NCI-H748 (cell line): ENCODE measurements around the gene IFT52.

Experiments used
- DNase-seq: peaks from one replicate; lab custom pipeline; 2025; ENCODE audit not compliant: unreplicated experiment; lab: John Stamatoyannopoulos, UW

Gene IFT52, protein sequence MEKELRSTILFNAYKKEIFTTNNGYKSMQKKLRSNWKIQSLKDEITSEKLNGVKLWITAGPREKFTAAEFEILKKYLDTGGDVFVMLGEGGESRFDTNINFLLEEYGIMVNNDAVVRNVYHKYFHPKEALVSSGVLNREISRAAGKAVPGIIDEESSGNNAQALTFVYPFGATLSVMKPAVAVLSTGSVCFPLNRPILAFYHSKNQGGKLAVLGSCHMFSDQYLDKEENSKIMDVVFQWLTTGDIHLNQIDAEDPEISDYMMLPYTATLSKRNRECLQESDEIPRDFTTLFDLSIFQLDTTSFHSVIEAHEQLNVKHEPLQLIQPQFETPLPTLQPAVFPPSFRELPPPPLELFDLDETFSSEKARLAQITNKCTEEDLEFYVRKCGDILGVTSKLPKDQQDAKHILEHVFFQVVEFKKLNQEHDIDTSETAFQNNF

DNA sequence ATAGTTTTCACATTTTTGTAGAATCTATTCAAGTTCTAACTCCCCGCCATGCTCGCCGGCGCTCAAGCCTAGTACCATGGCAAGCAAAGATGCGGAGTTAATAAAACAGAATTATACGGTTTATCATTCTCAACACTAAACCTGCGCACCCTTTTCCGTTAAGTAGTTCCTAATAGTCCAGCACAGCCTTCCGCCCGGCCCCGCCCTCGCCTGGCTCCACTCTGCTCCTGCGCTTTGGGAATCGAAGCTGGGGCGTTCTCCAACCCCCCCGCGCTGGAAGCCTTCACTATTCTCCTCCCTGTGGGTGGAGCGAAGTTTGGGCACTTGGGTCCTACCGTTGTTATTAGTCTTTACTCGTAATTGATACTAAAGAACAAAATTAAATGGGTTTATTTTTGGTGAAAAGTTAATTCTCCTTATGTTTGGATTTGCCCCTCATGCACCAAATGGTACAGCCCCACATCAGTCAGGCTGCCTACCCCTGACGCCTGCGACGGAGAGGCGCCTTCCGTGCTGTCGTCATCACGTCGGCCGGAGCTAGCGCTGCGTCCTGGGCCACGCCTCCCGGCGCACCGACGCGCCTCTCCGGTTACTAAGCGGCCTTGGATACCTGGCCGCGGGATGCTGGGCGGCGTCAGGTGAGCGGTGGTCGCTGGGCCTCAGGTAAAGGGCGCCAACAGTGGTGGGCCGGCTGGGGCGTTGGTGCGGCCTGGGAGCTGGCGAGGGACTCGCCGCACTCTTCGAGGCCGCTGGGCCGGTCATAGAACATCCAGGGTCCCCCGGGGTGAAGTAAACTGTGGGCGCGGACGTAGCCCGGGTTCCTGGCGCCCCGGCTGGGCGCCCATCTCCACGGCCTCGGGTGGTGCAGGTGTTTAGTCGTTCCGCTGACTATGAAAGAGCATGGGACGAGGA is at the start of gene IFT52:
IFT52 (plus strand) TSS at position 546 of the 912 bp plus-strand sequence. CDS start 3,762 bp downstream, outside the sequence.
- DNase-seq, result peak; percentile 97

DNA sequence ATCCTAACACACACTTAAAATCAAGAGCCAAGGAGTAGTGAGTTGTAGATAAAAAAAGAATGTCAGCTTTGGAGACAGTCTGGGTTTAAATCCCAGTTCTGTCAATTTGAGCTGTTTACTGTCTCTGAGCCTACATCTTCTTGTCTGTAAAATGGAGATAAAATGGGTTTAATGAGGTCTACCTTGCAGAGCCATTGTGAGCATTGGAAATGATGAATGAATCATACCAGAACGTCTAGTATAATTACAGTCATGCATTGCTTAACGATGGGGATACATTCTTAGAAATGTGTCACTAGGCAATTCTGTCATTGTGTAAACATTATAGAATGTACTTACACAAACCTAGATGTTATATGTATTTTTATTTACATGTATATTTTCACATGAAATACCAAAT is 49.5 kb upstream of the IFT52 start:
- no peak for DNase-seq

DNA sequence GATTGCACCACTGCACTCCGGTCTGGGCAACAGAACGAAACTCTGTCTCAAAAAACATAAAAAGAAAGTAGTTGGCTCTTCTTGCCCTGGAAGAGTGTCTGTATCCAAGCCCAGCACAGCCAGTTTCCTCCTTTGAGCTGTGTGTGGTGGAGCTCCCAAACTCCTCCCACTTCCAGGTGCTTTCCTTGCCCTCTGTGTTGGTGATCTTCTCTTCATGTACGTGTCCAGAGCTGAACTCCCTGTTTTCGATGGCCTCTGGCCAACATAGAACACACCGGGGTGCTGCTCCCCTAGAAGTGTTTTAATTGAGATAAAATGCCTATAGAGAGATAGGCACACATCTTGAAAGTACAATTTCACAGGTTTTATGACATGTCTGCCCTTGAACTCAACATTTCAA is 48.6 kb upstream of the IFT52 start:
- DNase-seq, result no peak

DNA sequence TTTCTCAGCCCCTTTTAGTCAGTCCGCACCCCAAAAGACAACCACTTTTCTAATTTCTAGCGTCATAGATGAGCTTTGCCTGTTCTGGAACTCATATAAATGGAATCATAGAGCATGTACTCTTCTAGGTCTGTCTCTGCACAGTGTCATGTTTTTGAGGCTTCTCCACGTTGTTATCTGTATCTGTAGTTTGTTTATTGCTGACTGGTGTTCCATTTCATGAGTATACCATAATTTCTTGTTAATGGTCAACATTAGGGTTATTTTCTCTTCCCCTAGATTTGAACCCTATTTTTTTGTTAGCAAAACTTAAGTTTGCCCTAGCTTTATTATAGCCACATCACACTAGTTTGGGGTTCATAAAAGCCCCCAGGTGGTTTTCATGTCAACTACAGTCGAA is 48.1 kb upstream of the IFT52 start:
- no peak for DNase-seq

DNA sequence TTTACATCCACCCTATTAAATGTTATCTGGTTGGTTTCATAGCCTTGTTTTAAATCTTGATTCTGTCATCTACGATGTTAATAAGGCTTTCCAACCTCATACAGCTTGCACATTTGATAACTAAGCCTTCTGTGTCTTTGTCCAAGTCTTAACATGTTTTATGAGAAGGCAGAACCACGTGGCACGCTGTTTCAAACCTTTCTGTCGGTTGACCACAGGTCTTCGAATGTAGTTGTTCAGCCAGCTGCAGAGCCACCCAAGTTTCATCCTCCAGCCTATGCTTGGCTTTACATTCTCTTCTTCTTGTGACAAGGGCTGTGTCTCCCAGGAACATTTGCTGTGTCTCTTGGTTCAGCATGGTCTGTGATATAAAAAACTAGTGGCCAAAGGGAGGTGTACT is 47.6 kb upstream of the IFT52 start:
- DNase-seq, result no peak

DNA sequence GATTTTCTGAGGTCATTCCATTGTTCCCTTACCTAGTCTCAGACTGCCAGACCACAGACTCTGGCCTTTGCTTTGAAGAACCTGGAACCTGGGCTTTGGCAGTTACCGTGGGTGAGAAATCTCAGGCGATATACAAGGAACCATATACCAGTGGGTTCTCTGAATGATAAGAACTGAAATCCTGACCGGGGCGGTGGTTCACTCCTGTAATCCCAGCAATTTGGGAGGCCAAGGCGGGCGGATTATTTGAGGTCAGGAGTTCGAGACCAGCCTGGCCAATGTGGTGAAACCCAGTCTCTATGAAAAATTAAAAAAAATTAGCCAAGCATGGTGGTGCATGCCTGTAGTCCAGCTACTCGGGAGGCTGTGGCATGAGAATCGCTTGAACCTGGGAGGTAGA is 46.2 kb upstream of the IFT52 start:
- no peak for DNase-seq

DNA sequence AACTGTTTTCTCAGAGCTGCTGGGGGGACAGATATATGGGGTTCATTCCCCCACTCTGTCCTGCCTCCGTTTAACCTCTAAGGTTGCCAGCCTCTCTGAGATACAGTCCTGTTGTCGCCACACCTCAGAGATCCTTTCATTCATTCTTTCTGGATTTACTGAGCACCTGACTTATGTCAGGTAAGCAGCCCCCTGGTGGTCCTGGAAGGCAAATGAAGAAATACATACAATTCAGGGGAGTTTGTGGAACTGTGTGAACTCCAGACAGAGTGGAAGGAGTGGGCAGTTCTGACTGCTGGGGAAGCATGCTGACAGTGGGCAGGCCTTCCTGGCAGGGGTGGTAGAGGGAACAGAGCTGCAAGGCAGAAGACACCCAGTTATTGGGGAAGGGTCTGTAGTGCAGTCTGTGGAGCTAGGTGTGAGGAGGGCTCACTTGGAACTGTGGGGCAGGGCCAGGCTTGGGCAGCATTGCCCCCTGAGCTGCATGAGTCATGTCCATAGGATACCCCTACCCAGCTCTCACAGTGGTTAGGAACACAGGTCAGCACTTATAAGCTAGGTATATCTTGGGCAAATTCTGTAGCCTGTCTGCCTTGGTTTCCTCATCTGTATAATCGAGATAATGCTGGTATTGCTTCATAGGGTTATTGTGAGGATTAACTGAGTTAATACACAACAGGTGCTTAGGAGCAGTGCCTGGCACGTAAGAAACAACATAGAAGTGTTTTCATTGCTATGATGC is 44.7 kb upstream of the IFT52 start:
- DNase-seq, result no peak

DNA sequence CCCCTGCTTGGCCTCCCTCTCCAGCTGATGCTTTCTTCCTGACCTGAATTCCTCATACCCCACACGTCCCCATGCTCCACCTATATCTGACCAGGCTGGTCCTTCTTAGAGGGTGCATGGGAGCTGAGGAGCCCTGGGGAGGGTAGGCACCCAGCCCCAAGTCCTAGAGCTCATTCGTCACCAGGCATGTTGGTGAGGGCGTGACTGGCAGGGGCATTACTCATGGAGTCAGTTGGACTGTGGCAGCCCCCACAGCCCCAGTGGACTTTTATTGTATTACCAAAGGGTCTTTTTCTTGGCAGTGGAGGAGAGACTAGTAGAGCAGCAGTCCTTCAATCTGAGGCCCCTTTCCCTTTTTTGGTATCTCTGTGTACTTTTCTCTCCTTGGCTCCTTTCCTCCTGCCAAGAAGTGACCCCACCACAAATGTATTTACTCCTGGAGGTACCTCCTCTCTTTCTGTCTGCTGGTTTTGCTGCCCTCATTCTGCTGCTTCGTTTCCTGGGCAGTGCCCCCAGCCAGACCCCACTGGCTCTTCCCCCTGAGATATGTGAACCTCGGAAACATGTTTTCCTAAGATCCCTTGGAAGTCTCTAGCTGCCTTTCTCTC is 42.4 kb upstream of the IFT52 start:
- DNase-seq, result no peak

DNA sequence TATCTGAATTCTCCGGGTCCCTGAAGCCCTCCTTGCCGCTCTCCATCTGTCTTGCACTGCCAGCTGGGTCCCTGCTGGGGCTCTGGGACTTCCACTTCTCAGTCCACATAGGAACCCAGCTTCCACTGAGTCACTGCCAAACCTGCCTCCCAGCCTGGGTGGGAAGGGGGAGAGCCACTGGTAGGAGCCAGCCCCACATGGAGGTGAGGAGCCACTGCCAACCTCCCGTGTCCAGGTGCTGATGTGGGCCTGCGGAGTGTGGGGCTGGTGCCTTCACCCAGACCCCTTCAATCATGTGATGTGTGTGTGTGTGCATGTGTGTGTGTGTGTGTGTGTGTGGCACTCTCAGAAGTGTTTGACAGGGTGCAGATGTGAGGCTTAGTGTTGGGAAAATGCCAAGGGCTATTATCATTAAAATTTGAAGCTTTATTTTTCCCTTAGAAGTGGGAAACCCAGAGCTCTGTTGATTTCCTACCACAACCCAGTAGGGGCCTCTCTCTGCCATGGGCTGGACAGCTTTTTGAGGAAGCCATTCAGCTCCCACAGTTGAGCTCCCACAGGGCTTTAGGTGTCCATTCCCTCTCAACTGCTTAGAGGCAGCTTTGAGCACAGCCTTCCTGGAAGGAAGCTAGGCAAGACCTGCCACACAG is 41.2 kb upstream of the IFT52 start:
- DNase-seq, result no peak

DNA sequence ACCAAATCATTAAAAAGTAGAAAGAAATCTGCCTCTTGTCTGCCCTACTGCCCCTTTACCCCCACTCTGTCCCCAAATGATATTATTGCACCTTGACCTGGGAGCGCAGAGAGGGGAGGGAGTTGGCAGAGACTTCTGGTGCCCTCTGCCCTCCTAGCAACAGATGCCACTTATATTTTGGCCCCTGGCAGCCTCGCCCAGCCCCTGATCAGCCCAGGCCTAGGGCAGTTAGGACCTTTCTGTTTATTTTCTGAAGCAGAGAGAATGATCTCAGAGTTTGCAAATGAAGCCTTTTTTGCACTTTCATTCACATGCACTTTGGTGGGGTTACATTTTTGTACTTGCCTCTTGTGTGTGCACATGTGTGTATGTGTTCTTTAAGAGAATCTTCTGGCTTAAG is 40.3 kb upstream of the IFT52 start:
- no peak for DNase-seq

DNA sequence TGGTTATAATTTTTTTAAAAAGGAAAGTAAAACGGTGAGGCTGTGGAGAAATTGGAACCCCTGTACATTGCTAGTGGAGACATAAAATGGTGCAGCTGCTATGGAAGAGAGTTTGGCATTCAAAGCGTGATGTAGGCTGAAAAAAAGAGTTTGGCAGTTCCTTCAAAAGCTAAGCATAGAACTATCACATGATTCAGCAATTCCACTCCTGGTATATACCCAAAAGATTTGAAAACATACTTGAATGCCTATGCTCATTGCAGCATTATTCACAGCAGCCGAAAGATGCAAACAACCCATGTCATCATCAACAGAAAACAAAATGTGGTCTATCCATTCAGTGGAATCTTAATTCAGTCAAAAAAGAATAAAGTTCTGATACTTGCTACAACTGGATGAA is 36.4 kb upstream of the IFT52 start:
- no peak for DNase-seq

DNA sequence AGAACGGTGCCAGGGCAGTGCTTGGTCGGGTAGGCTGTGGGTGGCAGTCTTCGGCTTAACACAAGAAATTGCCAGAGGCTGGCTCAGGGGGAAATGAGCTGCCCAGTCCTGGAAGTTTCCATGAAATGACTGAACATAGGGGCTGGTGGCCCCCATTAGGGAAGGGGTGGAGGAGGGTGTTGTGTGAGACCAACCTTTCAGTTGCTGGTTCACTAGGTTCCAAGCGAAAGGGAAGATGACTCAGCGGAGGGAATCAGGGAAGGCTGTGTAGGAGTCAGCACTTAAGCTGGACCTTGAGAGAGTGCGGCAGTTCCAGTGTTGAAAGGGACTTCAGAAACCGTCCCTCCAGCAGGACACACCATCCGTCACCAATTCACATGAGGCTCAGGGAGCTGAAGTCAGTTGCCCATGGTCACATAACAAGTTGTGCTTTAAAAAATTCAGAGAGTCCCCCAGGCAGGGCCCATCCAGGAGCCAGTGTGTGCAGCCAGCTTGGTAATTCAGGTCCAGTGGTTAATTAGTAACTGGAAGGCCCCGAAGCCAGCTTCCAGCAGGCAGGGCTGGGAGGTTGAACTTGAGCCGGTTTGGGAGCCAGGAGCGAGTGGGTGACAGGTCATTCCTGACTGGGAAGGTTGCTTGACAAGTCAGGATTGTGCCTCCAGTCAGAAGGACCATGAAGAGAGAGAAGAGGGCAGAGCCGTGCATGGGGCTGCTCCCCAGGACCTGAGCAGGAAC is 32.2 kb upstream of the IFT52 start, which contains the start of gene SGK2:
SGK2 (plus strand) TSS at position 616 of the 735 bp plus-strand sequence. CDS start 7,469 bp downstream, outside the sequence.
- DNase-seq, result no peak

DNA sequence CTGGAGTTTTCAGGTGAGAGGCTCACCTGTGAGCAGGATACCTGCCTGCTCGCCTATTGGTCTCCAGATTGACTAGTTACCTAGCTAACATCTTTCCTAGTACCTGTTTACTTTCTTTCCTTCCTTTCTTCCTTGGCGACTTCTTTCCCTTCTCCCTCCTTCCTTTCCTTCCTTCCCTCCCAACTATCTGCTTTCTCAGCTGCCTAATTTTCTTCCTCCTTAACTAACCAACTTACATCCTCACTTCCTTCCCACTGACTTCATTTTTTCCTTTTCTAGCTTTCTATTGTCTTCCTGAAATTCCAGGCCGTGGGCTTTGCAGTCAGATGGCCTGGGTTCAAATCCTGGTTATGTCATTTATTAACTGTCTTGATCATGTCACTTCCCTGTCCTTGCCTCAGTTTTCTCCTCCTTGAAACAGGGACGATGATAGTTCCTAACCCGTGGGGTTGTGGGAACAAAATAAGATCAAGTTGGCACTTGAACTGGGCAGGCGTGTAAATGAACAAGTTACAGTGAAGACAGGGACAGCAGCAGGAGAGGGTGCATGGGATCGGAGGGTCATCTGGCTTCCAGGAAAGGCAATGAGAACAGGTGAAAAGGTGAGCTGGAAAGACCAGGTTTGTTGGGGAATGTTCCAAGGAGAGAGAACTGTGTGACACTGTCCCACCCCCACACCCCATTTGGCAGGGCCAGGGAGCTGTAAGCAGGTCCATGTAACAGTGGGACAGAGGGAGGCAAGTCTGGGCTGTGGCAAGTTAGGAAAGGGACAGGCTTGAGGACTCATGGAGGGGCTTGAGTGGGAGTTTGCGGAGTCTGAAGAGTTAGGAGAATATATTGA is 31.4 kb upstream of the IFT52 start:
- DNase-seq, result no peak

DNA sequence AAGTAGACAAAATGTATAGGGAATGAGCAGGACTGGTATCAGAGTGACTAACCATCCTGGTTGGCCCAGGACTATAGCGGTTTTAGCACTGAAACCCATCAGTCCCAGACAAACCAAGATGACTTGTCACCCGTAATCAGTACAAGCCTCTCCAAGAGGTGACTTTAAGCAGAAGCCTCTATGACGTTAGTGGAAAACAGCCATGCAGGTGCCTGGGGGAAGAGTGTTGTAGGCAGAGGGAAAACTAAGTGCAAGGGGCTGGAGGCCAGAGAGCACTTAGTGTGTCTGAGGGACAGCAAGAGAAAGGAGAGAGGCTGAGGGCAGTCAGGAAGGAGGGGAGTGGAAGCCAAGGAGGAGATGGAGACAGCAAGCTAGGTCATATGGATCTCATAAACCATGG is 29.8 kb upstream of the IFT52 start:
- DNase-seq, result no peak

DNA sequence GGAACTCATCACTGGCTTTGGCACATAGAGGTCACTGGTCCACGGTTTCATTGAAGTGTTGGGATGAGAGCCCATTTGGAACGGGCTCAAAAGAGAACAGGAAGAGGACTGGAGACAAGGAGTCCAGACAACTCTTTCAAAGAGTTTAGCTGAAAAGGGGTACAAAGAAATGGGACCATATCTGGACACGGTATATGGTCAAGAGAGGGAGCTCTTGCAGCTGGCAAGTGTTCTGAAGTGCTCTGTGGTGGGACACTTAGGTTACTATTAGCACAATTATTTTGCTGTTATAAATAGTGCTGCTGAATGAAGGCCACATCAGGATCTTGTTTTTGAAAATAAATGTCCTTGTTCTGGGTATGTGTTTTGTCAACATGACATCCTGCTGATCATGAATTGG is 27.3 kb upstream of the IFT52 start:
- DNase-seq, result no peak

DNA sequence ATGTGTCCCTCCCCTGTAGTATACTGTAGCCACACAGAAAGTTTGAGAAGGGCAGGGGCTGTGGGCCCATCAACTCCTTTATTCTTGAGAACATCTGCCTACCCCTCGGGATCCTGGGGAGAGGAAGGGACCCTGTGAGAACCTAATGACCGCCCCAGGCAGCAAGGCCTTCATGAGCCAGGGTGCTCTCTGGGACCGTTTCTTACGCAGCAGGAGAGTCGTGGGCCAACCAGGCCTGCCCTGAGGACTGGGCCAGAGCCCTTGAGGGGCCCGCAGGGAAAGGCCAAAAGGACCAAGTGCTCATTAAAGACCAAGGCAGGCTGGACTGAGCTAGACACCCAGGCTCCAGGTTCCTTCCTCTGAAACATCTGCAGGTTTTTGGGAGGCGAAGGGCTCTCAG is 26.7 kb upstream of the IFT52 start:
- DNase-seq, result no peak

DNA sequence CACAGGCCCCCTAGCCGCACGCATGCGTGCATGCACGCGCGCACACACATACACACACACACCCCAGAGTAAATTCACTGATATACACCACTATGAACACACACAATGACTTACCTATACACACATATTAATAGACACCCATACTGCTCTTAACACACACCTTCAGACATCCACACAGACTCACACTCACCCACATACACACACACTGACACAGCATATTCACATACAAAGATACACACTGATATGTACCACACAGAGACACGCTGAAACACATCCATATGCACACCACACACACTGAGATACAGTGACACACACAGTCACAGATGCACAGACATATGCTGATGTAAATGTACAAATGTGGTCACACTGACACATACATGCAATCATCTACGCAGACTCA is 26.3 kb upstream of the IFT52 start:
- no peak for DNase-seq

DNA sequence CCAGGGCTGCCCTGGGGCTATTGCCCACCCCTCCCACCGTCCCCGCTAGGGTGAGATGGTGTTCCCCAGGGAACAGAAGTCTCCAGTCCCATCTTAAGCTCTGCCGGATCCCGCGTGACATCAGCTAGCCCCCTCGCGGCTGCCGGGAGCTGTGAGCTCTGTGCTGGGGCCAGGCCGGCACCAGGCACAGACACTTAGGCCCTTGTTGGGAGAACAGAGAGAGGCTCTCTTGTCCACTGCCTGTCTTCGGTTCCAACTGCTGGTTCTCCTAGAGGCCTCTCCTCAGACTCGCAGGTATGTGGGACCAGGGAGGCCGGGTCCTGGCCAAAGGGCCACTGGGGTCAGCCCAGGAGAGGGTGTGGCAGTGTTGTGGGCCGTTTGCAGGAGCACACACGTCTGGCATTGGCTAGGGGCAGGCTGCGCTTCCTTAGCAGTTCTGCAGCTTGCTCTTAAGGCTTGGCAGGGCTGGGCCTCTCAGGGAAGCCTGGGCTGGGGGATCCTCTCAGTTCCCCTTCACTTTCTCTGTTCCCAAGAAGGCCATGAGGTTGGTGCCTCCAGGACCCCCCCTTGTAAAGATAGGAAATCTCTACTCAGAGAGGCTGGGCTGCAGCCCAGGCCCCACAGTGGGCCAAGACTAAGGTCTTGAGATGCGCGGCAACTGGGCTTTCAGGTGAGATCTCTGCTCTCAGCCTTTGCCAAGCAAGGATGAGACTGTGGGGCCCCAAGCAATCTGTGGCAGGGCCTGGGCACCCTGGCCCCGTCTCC is 25.6 kb upstream of the IFT52 start:
- DNase-seq, result no peak
